Activated B cell treated with CpG ODN at 0.5 μM for 24 hours (primary cell): ENCODE results near the gene STIM1. TPM values are rescaled to one million over a fixed set of nuclear protein-coding genes. Genes with fewer than 3 reads are reported as not detected.
A peak's percentile ranks its signal among the peaks of the same experiment; 100 is the strongest.

Experiments used
- ATAC-seq: fragments of 200-7000 bp; cut with Tn5 transposase; one replicate; pipeline ENCODE4 v1.10.0; 2021; ENCODE audit warnings: low read depth, mild to moderate bottlenecking, moderate library complexity
- CTCF ChIA-PET: fragments of 350-600 bp; sonication (Branson Sonifier 250); formaldehyde crosslinking; loops from one replicate; lab custom pipeline; 2021; ENCODE audit warnings: antibody characterized with exemption; lab: Charles Lee
- POLR2A ChIA-PET: fragments of 350-600 bp; sonication (Branson Sonifier 250); formaldehyde crosslinking; loops from one replicate; lab custom pipeline; 2021; ENCODE audit warnings: antibody characterized with exemption; lab: Charles Lee
- DNase-seq: peaks from one replicate; pipeline ENCODE4 v3.0.0; 2022
- H3K27ac Mint-ChIP-seq: one replicate; pipeline ENCODE4 v1.8.0; 2020; ENCODE audit warnings: mixed read lengths
- H3K27me3 Mint-ChIP-seq: one replicate; pipeline ENCODE4 v1.8.0; 2021; ENCODE audit warnings: mixed read lengths
- H3K36me3 Mint-ChIP-seq: one replicate; pipeline ENCODE4 v1.8.0; 2021; ENCODE audit warnings: low read depth, mixed read lengths
- H3K4me1 Mint-ChIP-seq: one replicate; pipeline ENCODE4 v1.8.0; 2021; ENCODE audit warnings: mixed read lengths
- H3K4me3 Mint-ChIP-seq: one replicate; pipeline ENCODE4 v1.8.0; 2020; ENCODE audit warnings: mild to moderate bottlenecking, mixed read lengths
- H3K9me3 Mint-ChIP-seq: one replicate; pipeline ENCODE4 v1.8.0; 2020; ENCODE audit warnings: mixed read lengths
- intact Hi-C: fragments of 100-400 bp; cut with micrococcal nuclease; formaldehyde crosslinking; loops from one replicate; pipeline ENCODE4 v1.15.1; 2024
- total RNA-seq: library from RNA; stranded (reverse); gene quantifications from 2 replicates; pipeline ENCODE4 v1.2.3, GENCODE V29; 2022
- TF ChIP-seq, protein P1 (sequence below): fragments of 200-600 bp; IDR thresholded peaks from one replicate; pipeline ENCODE4 v1.8.0; 2022; ENCODE audit warnings: antibody characterized with exemption, mild to moderate bottlenecking

Gene STIM1
- total RNA-seq, 1 donor from 2014 or later, result 38.4 TPM

DNA sequence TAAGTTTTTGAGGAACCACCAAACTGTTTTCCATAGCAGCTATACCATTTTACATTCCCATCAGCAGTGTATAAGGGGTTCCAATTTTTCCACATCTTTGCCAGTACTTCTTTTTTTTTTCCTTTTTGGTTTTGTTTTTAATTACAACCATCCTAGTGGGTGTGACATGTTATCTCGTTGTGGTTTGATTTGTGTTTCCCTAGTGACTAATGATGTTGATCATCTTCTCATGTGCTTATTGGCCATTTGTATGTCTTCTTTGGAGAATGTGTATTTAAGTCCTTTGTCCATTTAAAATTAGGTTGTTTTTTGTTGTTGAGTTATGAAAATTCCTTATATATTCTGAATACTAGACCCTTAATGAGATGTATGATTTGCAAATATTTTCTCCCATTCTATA lies 59.3 kb downstream of the STIM1 start:
- CTCF ChIA-PET, result no interaction called here
- H3K4me1 Mint-ChIP-seq, result peaks cover 78% of the 10 kb centered on the region
- peak overlapping the region; percentile 32 for H3K4me3 Mint-ChIP-seq
- no peaks in the 10 kb centered on the region for H3K9me3 Mint-ChIP-seq
- peak overlapping the region; percentile 7 for H3K27ac Mint-ChIP-seq
- POLR2A ChIA-PET, result interaction anchor here (0.7 to 1.2 kb wide), 6 partner anchors 9 to 109 kb away, joined by 3 to 8 read pairs (median 5); partner anchors contain the start of gene STIM1
- DNase-seq, result no peak
- intact Hi-C loops, result no loop called here
- no peaks in the 10 kb centered on the region for H3K27me3 Mint-ChIP-seq
- ATAC-seq, result peak; percentile 67
- TF ChIP-seq, protein P1, sequence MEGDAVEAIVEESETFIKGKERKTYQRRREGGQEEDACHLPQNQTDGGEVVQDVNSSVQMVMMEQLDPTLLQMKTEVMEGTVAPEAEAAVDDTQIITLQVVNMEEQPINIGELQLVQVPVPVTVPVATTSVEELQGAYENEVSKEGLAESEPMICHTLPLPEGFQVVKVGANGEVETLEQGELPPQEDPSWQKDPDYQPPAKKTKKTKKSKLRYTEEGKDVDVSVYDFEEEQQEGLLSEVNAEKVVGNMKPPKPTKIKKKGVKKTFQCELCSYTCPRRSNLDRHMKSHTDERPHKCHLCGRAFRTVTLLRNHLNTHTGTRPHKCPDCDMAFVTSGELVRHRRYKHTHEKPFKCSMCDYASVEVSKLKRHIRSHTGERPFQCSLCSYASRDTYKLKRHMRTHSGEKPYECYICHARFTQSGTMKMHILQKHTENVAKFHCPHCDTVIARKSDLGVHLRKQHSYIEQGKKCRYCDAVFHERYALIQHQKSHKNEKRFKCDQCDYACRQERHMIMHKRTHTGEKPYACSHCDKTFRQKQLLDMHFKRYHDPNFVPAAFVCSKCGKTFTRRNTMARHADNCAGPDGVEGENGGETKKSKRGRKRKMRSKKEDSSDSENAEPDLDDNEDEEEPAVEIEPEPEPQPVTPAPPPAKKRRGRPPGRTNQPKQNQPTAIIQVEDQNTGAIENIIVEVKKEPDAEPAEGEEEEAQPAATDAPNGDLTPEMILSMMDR, result no peak
- H3K36me3 Mint-ChIP-seq, result peaks cover 3% of the 10 kb centered on the region

DNA sequence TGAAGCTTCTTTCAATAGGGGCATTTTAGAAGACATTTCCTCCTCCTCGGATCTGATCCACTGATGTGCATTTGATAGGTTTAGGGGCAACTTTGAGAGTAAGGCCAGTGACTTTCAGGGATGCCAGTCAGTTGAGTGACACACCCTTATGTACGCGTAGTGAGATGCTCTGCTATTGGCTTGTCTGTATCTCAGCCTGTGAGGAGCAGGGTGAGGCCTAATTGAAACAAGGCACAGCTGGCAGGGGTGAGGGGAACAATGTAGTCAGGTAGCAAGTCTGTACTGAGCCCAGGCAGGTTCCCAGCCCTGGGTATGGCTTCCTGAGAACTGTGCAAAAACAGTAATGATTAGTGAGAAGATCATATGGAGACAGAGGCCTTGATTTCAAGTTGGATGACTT lies 61.5 kb downstream of the STIM1 start:
- ChIA-PET CTCF (interaction anchor here (0.9 to 2.1 kb wide), 3 partner anchors 33 to 68 kb away, joined by 3 to 5 read pairs (median 3); no protein-coding TSS in a partner anchor), POLR2A (interaction anchor here (0.7 to 1.8 kb wide), 4 partner anchors 9 to 129 kb away, joined by 3 to 4 read pairs (median 4); no protein-coding TSS in a partner anchor)
- Mint-ChIP-seq H3K9me3 (no peaks in the 10 kb centered on the region), H3K36me3 (peaks cover 6% of the 10 kb centered on the region), H3K4me1 (peaks cover 76% of the 10 kb centered on the region), H3K4me3 (no peak overlapping the region), H3K27ac (no peak overlapping the region), H3K27me3 (no peaks in the 10 kb centered on the region)
- intact Hi-C loops, result no loop called here
- TF ChIP-seq, protein P1, result no peak
- DNase-seq (no peak), ATAC-seq (no peak)

DNA sequence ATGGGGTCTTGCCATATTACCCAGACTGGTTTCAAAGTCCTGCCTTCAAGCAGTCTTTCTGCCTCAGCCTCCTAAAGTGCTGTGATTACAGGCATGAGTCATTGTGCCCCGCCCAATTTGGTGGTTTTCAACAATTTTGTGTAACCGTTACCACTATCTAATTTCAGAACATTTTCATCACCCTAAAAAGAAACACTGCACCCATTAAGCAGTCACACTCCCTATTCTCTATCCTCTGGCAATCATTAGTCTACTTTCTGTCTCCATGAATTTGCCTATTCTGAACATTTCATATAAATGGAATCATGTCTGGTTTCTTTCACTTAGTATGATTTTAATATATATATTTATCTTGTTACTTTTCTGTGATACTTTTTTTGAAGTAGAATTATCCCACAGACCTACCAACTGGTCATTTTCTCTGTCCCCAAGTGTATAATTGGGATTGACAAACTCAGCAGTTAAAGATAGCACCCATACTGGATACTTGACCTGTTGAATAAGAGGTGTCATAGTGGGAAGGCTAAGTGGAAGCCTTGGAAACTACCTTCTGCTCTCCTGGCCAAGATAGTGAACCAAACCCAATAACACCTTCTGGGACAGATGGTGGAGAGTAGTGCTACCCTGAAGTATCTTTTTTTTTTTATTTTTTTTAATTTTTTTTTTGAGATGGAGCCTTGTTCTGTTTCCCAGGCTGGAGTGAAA lies 64.8 kb downstream of the STIM1 start:
- Mint-ChIP-seq H3K4me1 (peaks cover 55% of the 10 kb centered on the region), H3K9me3 (no peaks in the 10 kb centered on the region), H3K27me3 (no peaks in the 10 kb centered on the region), H3K4me3 (peak overlapping the region; percentile 39), H3K36me3 (peaks cover 5% of the 10 kb centered on the region), H3K27ac (peak overlapping the region; percentile 66)
- TF ChIP-seq, protein P1, result no peak
- ATAC-seq, result peak; percentile 76
- ChIA-PET CTCF (interaction anchor here (1.0 kb wide), 1 partner anchor 65 kb away, joined by 4 read pairs; the partner anchor contains the start of gene STIM1), POLR2A (interaction anchor here (0.6 to 1.5 kb wide), 4 partner anchors 10 to 1713 kb away, joined by 3 to 6 read pairs (median 4); no protein-coding TSS in a partner anchor)
- DNase-seq, result no peak
- intact Hi-C loops, result loop anchor here (1.0 to 5.0 kb wide), 2 partner anchors 8 to 37 kb away; no protein-coding TSS in a partner anchor

DNA sequence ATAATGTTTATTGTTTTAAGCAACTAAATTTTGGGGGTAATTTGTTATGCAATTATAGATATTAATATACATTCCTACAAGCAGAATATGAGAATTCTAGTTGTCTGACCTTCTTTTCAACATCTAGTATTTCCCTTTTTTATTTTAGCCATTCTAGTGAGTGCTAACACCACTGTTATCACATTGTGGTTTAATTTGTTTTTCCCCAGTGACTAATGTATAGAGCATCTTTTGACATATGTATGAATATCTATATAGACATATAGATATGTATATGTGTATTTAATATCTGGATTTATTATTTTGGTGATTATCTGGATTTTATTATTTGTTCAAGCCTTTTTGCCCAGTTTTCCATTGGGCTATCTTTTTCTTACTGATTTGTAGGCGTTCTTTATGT lies 66.6 kb downstream of the STIM1 start:
- no peak for DNase-seq
- no peak for ATAC-seq
- CTCF ChIA-PET, result no interaction called here
- peaks cover 5% of the 10 kb centered on the region for H3K36me3 Mint-ChIP-seq
- intact Hi-C loops, result loop anchor here (5.0 kb wide), 1 partner anchor 35 kb away; no protein-coding TSS in a partner anchor
- no peaks in the 10 kb centered on the region for H3K27me3 Mint-ChIP-seq
- TF ChIP-seq, protein P1, result no peak
- POLR2A ChIA-PET, result interaction anchor here (0.7 kb wide), 1 partner anchor 42 kb away, joined by 3 read pairs; no protein-coding TSS in a partner anchor
- H3K27ac Mint-ChIP-seq, result no peak overlapping the region
- H3K4me3 Mint-ChIP-seq, result no peak overlapping the region
- H3K4me1 Mint-ChIP-seq, result peaks cover 47% of the 10 kb centered on the region
- no peaks in the 10 kb centered on the region for H3K9me3 Mint-ChIP-seq

DNA sequence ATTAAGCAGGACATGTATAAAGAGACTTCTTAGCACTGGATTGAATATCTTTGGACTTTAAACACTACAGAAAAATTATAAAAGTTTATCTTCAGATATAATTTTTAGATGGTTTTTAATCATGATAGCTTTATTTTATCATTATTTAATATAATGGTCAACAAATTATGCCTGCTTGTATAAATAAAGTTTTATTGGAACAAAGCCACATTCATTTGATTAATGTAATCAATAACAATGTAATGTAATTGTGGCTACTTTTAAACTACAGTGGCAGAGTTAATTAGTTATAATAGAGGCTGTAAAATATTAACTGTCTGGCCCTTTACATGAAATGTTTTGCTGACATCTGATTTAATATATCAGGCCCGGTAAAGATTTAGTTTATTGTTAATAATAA lies 70.0 kb downstream of the STIM1 start:
- TF ChIP-seq, protein P1, result no peak
- ATAC-seq (no peak), DNase-seq (no peak)
- ChIA-PET CTCF (interaction anchor here (1.5 to 3.6 kb wide), 4 partner anchors 70 to 147 kb away, joined by 3 to 28 read pairs (median 15); partner anchors contain the start of gene STIM1), POLR2A (interaction anchor here (3.1 kb wide), 1 partner anchor 71 kb away, joined by 29 read pairs; the partner anchor contains the start of gene STIM1)
- no peak overlapping the region for H3K4me3 Mint-ChIP-seq
- H3K36me3 Mint-ChIP-seq, result peaks cover 7% of the 10 kb centered on the region
- no peak overlapping the region for H3K27ac Mint-ChIP-seq
- H3K4me1 Mint-ChIP-seq, result peaks cover 45% of the 10 kb centered on the region
- intact Hi-C loops, result no loop called here
- no peaks in the 10 kb centered on the region for H3K27me3 Mint-ChIP-seq
- H3K9me3 Mint-ChIP-seq, result no peaks in the 10 kb centered on the region
